Fibroblast of gingiva (primary cell): ENCODE data around the gene ZNF135.
A peak's percentile ranks its signal among the peaks of the same experiment; 100 is the strongest.

ENCODE experiments used
- DNase-seq: peaks from one replicate; pipeline ENCODE4 v3.0.0-alpha.2; 2011; ENCODE audit warnings: low read depth

Gene ZNF135

GRCh38 chr19:58093071-58093470, 34.0 kb downstream of the ZNF135 start:
- no peak for DNase-seq

GRCh38 chr19:58095328-58095727, 36.2 kb downstream of the ZNF135 start:
- DNase-seq: no peak

- no peak for DNase-seq
Observed at GRCh38 chr19:58096884-58097283, 37.8 kb downstream of the ZNF135 start.

GRCh38 chr19:58097349-58097748, 38.3 kb downstream of the ZNF135 start:
- DNase-seq: no peak

- DNase-seq: peak; percentile 97
Observed at GRCh38 chr19:58097781-58098681, 38.9 kb downstream of the ZNF135 start, which contains the start of gene ZSCAN18. Gene ZSCAN18, minus strand, starts transcription at chr19:58098231. Its CDS starts 7,964 bp downstream, at chr19:58090267.

GRCh38 chr19:58098682-58098998, 39.6 kb downstream of the ZNF135 start:
- DNase-seq: no peak

- no peak for DNase-seq
Observed at GRCh38 chr19:58107778-58108545, 48.9 kb downstream of the ZNF135 start.

- no peak for DNase-seq
Observed at GRCh38 chr19:58108546-58108817, 49.4 kb downstream of the ZNF135 start.

GRCh38 chr19:58117841-58118575, 58.9 kb downstream of the ZNF135 start:
- DNase-seq: no peak

- DNase-seq: no peak
Observed at GRCh38 chr19:58118979-58119733, 60.1 kb downstream of the ZNF135 start.
